GM21526 (cell line): ENCODE results near the gene AP1G2.
A peak's percentile ranks its signal among the peaks of the same experiment; 100 is the strongest.
"Not testable (repeated sequence)": the region's sequence is repeated elsewhere in the genome, so short reads cannot be mapped to it uniquely, and the experiment has no call there.

ENCODE experiments used
- ATAC-seq: cut with Tn5 transposase; IDR thresholded peaks from one replicate; pipeline ENCODE4 v1.9.1; 2021; ENCODE audit warnings: moderate library complexity; ENCODE audit not compliant: unreplicated experiment, low FRiP score

Gene AP1G2

GRCh38 chr14:23567186-23568020 is at the start of gene AP1G2:
Gene AP1G2 (minus strand): TSS chr14:23567791. CDS start chr14:23567314, 477 bp downstream.
- ATAC-seq = peak; percentile 82

- ATAC-seq = no peak
Measured at GRCh38 chr14:23615856-23616255, 48.3 kb upstream of the AP1G2 start.

- no peak for ATAC-seq
Measured at GRCh38 chr14:23614395-23614828, 46.8 kb upstream of the AP1G2 start.

- ATAC-seq = no peak
Measured at GRCh38 chr14:23613242-23614070, 45.9 kb upstream of the AP1G2 start.

GRCh38 chr14:23612802-23613201 is 45.2 kb upstream of the AP1G2 start:
- ATAC-seq = no peak

GRCh38 chr14:23612354-23612732 is 44.8 kb upstream of the AP1G2 start:
- ATAC-seq = no peak

GRCh38 chr14:23610815-23611289 is 43.3 kb upstream of the AP1G2 start:
- no peak for ATAC-seq

- no peak for ATAC-seq
Measured at GRCh38 chr14:23610090-23610814, 42.7 kb upstream of the AP1G2 start.

GRCh38 chr14:23609411-23610089 is 42.0 kb upstream of the AP1G2 start:
- not testable (repeated sequence) for ATAC-seq

GRCh38 chr14:23609001-23609400 is 41.4 kb upstream of the AP1G2 start:
- ATAC-seq = no peak

- ATAC-seq = no peak
Measured at GRCh38 chr14:23608454-23608853, 40.9 kb upstream of the AP1G2 start.

GRCh38 chr14:23605931-23606585 is 38.5 kb upstream of the AP1G2 start:
- ATAC-seq = peak; percentile 69

GRCh38 chr14:23604675-23605170 is 37.1 kb upstream of the AP1G2 start:
- no peak for ATAC-seq

- ATAC-seq = no peak
Measured at GRCh38 chr14:23604148-23604547, 36.6 kb upstream of the AP1G2 start.

- ATAC-seq = no peak
Measured at GRCh38 chr14:23603103-23603502, 35.5 kb upstream of the AP1G2 start.

- no peak for ATAC-seq
Measured at GRCh38 chr14:23602181-23603095, 34.8 kb upstream of the AP1G2 start.

GRCh38 chr14:23601845-23602180 is 34.2 kb upstream of the AP1G2 start:
- ATAC-seq = no peak

- no peak for ATAC-seq
Measured at GRCh38 chr14:23601424-23601823, 33.8 kb upstream of the AP1G2 start.

GRCh38 chr14:23600806-23601205 is 33.2 kb upstream of the AP1G2 start:
- no peak for ATAC-seq
